OCI-LY3 (cell line): ENCODE results near the gene ILDR2.
"Not testable (repeated sequence)": the region's sequence is repeated elsewhere in the genome, so short reads cannot be mapped to it uniquely, and the experiment has no call there.

Source experiments
- H2AFZ ChIP-seq: fragments of 200-600, 300-600 bp; shearing (Covaris generic); 2 replicates; pipeline ENCODE4 v1.6.0; 2014; ENCODE audit warnings: antibody characterized with exemption, low read depth, low read length
- H3K27ac ChIP-seq: fragments of 200-600, 300-600 bp; sonication (generic); 2 replicates; pipeline ENCODE4 v1.5.1; 2014; ENCODE audit warnings: mild to moderate bottlenecking, low read length, moderate library complexity, mixed read lengths
- H3K27me3 ChIP-seq: fragments of 200-600, 300-600 bp; sonication (generic); 2 replicates; pipeline ENCODE4 v1.6.1; 2014; ENCODE audit warnings: low read depth, low read length, mixed read lengths
- H3K36me3 ChIP-seq: fragments of 200-600, 300-600 bp; sonication (generic); replicated peaks from 2 replicates; pipeline ENCODE3; 2014; ENCODE audit warnings: low read depth, low read length, mixed read lengths
- H3K4me1 ChIP-seq: fragments of 300-600, 200-600 bp; sonication (generic); 2 replicates; pipeline ENCODE4 v1.6.1; 2014; ENCODE audit warnings: low read length, mixed read lengths
- H3K4me2 ChIP-seq: fragments of 200-600, 300-600 bp; sonication (generic); 2 replicates; pipeline ENCODE4 v1.6.1; 2014; ENCODE audit warnings: low read length, mixed read lengths
- H3K4me3 ChIP-seq: fragments of 300-600, 200-600 bp; sonication (generic); 2 replicates; pipeline ENCODE4 v1.5.1; 2014; ENCODE audit warnings: antibody characterized with exemption, mild to moderate bottlenecking, low read length, moderate library complexity
- H3K79me2 ChIP-seq: fragments of 300-600, 200-600 bp; shearing (Covaris generic); 2 replicates; pipeline ENCODE4 v1.6.1; 2014; ENCODE audit warnings: mild to moderate bottlenecking, low read length, mixed read lengths
- H3K9ac ChIP-seq: fragments of 300-600, 200-600 bp; shearing (Covaris generic); 2 replicates; pipeline ENCODE4 v1.6.0; 2014; ENCODE audit warnings: mild to moderate bottlenecking, low read length, moderate library complexity
- H3K9me3 ChIP-seq: fragments of 200-600, 300-600 bp; shearing (Covaris generic); 2 replicates; pipeline ENCODE4 v1.6.1; 2014; ENCODE audit warnings: low read length, mixed read lengths; ENCODE audit not compliant: insufficient read depth
- H4K20me1 ChIP-seq: fragments of 200-600, 300-600 bp; sonication (generic); 2 replicates; pipeline ENCODE4 v1.6.1; 2016; ENCODE audit warnings: low read length, mixed read lengths; ENCODE audit not compliant: insufficient read depth
- CTCF ChIP-seq: fragments of 200-600, 300-600 bp; sonication (generic); IDR thresholded peaks from 2 replicates; pipeline ENCODE4 v1.5.1; 2014; ENCODE audit warnings: antibody characterized with exemption, low read length, low read depth
- EZH2phosphoT487 ChIP-seq: fragments of 200-600 bp; shearing (Covaris generic); IDR thresholded peaks from 2 replicates; pipeline ENCODE4 v1.6.1; 2018; ENCODE audit warnings: antibody characterized with exemption, mixed run types, low read depth

The ILDR2 gene

DNA sequence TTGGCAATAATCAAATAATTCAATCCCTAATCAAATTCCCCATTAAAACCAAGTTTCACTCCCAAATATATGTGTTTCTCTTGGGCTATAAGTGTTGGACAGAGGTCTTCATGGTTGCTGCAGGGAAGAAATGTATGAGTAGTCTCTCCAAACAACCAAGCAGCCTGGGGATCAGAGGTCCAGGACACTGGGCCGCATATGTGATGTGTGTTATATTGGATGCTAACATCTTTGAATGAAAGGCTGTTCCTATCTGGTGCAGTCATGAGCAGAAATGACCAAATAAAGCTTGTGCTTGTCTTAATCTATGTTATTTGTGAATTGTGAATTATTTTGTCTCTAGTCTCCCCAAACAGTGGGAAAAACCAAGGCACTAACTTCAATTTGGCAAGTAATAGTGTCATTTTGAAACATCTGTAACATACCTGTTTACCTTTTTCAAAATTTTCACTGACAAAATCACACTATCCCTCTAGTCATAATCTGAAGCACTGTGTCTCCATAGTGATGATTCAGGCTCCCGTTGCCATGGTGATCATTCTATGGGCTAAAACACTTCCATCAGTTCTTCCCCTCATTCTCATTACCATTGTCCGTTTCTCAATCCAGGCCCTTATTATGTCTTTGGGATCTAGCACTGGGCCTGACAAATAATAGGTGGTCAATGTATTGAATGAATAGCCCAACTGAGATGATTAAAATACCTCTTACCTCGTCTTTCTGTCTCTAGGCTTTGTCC is 86.8 kb downstream of the ILDR2 start:
- H3K27me3 ChIP-seq = peaks cover 11% of the 10 kb centered on the region; the same call in 1 of the 2 replicates
- H3K9ac ChIP-seq = no peak overlapping the region
- TF ChIP-seq EZH2phosphoT487 = no peak
- TF ChIP-seq CTCF = no peak
- H3K4me3 ChIP-seq = no peak overlapping the region
- H2AFZ ChIP-seq = no peak overlapping the region
- no peak overlapping the region for H3K27ac ChIP-seq
- no peaks in the 10 kb centered on the region for H3K36me3 ChIP-seq
- no peaks in the 10 kb centered on the region for H3K4me1 ChIP-seq
- H3K4me2 ChIP-seq = no peak overlapping the region
- no peaks in the 10 kb centered on the region for H3K9me3 ChIP-seq
- no peaks in the 10 kb centered on the region for H3K79me2 ChIP-seq
- no peaks in the 10 kb centered on the region for H4K20me1 ChIP-seq

GRCh38 chr1:166884971-166885370 is 90.4 kb downstream of the ILDR2 start:
- no peak overlapping the region for H3K4me2 ChIP-seq
- TF ChIP-seq CTCF (no peak), EZH2phosphoT487 (no peak)
- H2AFZ ChIP-seq = no peak overlapping the region
- no peak overlapping the region for H3K9ac ChIP-seq
- no peak overlapping the region for H3K27ac ChIP-seq
- no peaks in the 10 kb centered on the region for H3K27me3 ChIP-seq
- H3K36me3 ChIP-seq = no peaks in the 10 kb centered on the region
- H3K4me1 ChIP-seq = no peaks in the 10 kb centered on the region
- no peaks in the 10 kb centered on the region for H3K9me3 ChIP-seq
- no peaks in the 10 kb centered on the region for H3K79me2 ChIP-seq
- no peak overlapping the region for H3K4me3 ChIP-seq
- no peaks in the 10 kb centered on the region for H4K20me1 ChIP-seq

DNA sequence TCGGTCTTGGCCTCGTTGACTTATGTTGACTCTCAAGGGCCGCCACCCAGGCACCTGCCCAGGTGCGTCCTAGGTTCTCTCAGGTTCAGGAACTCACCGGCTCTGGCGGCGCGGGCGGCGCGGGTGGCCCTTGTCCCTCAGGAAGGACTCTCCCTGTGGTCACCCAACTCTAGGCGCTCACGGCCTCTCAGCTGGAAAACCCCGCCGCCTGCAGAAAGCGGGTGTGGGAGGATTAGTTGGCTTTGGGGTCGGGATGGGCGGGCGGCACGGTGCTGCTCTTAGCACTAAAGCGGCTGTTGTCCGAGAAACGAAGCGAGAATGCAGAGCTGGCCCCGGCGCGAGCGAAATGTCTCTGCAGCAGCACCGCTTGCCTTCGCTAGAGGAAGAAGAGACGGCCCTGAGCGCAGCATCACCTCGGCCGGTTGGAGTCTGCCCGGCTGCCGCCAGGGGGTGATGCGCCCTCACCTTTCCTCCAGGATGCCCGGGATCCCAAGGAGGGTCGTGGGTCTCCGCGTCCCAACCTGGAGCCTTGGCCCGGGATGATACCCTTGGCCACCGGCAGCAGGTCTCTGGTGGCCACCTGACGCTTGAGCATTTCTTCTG is 91.2 kb downstream of the ILDR2 start:
- Histone ChIP-seq H3K36me3 (no peaks in the 10 kb centered on the region), H3K9ac (no peak overlapping the region), H3K9me3 (no peaks in the 10 kb centered on the region), H3K4me2 (no peak overlapping the region), H3K27ac (no peak overlapping the region), H3K79me2 (no peaks in the 10 kb centered on the region), H3K4me3 (no peak overlapping the region), H2AFZ (no peak overlapping the region), H3K27me3 (no peaks in the 10 kb centered on the region), H4K20me1 (no peaks in the 10 kb centered on the region), H3K4me1 (no peaks in the 10 kb centered on the region)
- no peak for TF ChIP-seq CTCF
- TF ChIP-seq EZH2phosphoT487 = no peak

GRCh38 chr1:166882893-166883292 is 92.4 kb downstream of the ILDR2 start:
- H3K4me1 ChIP-seq = no peaks in the 10 kb centered on the region
- TF ChIP-seq EZH2phosphoT487 (no peak), CTCF (no peak)

GRCh38 chr1:166878173-166878917 is 97.0 kb downstream of the ILDR2 start:
- not testable (repeated sequence) for H3K4me2 ChIP-seq
- peaks cover 27% of the 10 kb centered on the region for H3K79me2 ChIP-seq

More at GRCh38 chr1:166882893-166883292, 92.4 kb downstream of the ILDR2 start:
- H2AFZ ChIP-seq = no peak overlapping the region
- H4K20me1 ChIP-seq = no peaks in the 10 kb centered on the region
- H3K79me2 ChIP-seq = no peaks in the 10 kb centered on the region
- H3K4me2 ChIP-seq = no peak overlapping the region
- no peak overlapping the region for H3K9ac ChIP-seq
- H3K9me3 ChIP-seq = no peaks in the 10 kb centered on the region
- H3K27me3 ChIP-seq = no peaks in the 10 kb centered on the region
- no peak overlapping the region for H3K4me3 ChIP-seq
- no peak overlapping the region for H3K27ac ChIP-seq
- H3K36me3 ChIP-seq = no peaks in the 10 kb centered on the region

More at GRCh38 chr1:166878173-166878917, 97.0 kb downstream of the ILDR2 start:
- H4K20me1 ChIP-seq = peaks cover 17% of the 10 kb centered on the region
- H3K27me3 ChIP-seq, H3K9me3 ChIP-seq, H2AFZ ChIP-seq, H3K36me3 ChIP-seq, H3K27ac ChIP-seq, H3K9ac ChIP-seq, H3K4me3 ChIP-seq: not testable (repeated sequence)
- peaks cover 14% of the 10 kb centered on the region for H3K4me1 ChIP-seq
